GM06990 (cell line): ENCODE data around the gene YTHDF2.

Experiments used
- DNase-seq: peaks from one replicate; pipeline ENCODE4 v3.0.0-alpha.2; 2011; ENCODE audit not compliant: insufficient read length; ENCODE audit errors: extremely low read depth
- H3K27me3 ChIP-seq: replicated peaks from 2 replicates; pipeline ENCODE4 v1.6.0; 2011; ENCODE audit warnings: low read length; ENCODE audit not compliant: control insufficient read depth, insufficient read depth
- H3K36me3 ChIP-seq: 2 replicates; pipeline ENCODE4 v1.5.1; 2011; ENCODE audit warnings: low read length; ENCODE audit not compliant: control insufficient read depth, insufficient read depth
- H3K4me3 ChIP-seq: replicated peaks from 2 replicates; pipeline ENCODE4 v1.5.1; 2011; ENCODE audit warnings: low read depth, mild to moderate bottlenecking, control low read depth, low read length
- TF ChIP-seq, protein P1 (sequence below): IDR thresholded peaks from 2 replicates; pipeline ENCODE4 v1.5.1; 2011; ENCODE audit warnings: low read length, control low read depth, mild to moderate bottlenecking, inconsistent platforms; ENCODE audit not compliant: insufficient read depth, poor library complexity, severe bottlenecking

The YTHDF2 gene

DNA sequence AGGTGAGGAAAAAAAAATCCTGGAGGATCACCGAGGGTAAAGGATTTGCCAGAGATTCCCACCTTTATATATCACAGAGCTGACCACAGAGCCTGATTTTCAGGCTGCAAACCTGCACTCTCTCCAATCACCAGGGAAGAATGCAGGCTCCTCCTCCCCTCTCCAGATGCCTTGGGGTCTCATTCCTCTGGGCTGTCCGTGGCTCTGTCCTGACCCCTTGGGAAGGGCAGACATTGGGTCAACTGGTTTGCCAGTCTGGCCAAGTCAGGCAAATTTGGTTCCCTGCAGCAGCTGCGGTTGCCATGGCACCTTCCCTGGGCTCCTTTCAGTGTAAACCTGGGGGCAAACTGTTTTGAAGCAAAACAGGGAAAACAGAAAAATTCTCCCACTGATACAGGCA lies 63.6 kb downstream of the YTHDF2 start:
- no peaks in the 10 kb centered on the region for H3K27me3 ChIP-seq
- no peak overlapping the region for H3K4me3 ChIP-seq
- no peak for DNase-seq
- H3K36me3 ChIP-seq: no peaks in the 10 kb centered on the region
- TF ChIP-seq, protein P1, sequence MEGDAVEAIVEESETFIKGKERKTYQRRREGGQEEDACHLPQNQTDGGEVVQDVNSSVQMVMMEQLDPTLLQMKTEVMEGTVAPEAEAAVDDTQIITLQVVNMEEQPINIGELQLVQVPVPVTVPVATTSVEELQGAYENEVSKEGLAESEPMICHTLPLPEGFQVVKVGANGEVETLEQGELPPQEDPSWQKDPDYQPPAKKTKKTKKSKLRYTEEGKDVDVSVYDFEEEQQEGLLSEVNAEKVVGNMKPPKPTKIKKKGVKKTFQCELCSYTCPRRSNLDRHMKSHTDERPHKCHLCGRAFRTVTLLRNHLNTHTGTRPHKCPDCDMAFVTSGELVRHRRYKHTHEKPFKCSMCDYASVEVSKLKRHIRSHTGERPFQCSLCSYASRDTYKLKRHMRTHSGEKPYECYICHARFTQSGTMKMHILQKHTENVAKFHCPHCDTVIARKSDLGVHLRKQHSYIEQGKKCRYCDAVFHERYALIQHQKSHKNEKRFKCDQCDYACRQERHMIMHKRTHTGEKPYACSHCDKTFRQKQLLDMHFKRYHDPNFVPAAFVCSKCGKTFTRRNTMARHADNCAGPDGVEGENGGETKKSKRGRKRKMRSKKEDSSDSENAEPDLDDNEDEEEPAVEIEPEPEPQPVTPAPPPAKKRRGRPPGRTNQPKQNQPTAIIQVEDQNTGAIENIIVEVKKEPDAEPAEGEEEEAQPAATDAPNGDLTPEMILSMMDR: no peak

DNA sequence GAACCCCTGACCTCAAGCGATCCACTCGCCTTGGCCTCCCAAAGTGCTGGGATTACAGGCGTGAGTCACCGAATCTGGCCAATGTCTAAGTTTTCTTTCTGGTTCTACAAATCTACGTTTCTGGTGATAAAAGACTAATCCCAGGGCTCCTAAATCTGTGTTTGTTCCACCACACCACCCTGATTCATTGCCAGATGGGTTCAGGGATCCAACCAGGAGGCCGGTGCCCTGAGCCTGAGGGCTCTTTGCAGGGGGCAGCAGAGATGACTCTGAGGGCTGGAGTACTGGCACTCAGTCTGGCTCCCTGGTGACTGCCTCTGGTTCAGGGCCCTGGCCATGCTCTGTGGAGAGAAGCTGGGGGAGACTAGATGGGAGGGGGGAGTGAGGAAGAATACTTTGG lies 64.7 kb downstream of the YTHDF2 start:
- TF ChIP-seq, protein P1: no peak
- no peaks in the 10 kb centered on the region for H3K36me3 ChIP-seq
- no peak overlapping the region for H3K4me3 ChIP-seq
- no peaks in the 10 kb centered on the region for H3K27me3 ChIP-seq
- no peak for DNase-seq

DNA sequence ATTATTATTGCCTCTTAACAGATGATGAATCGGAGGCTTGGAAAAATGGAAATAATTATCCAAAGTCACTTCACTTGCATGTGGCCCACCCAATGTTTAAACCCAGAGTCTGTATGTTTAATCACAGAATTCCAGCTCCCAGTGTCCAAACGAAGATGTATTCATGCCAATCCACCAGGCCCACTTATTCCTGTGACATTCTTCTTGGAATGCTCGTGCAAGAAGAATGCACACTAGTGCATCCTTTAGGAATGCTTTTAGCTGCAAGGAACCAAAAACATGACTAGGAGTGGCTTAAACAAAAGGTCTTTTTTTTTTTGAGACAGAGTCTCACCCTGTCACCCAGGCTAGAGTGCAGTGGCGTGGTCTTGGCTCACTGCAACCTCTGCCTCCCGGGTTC lies 66.3 kb downstream of the YTHDF2 start:
- no peak overlapping the region for H3K4me3 ChIP-seq
- H3K36me3 ChIP-seq: no peaks in the 10 kb centered on the region
- TF ChIP-seq, protein P1: no peak
- H3K27me3 ChIP-seq: peaks cover 2% of the 10 kb centered on the region; the same call in 1 of the 2 replicates
- no peak for DNase-seq

DNA sequence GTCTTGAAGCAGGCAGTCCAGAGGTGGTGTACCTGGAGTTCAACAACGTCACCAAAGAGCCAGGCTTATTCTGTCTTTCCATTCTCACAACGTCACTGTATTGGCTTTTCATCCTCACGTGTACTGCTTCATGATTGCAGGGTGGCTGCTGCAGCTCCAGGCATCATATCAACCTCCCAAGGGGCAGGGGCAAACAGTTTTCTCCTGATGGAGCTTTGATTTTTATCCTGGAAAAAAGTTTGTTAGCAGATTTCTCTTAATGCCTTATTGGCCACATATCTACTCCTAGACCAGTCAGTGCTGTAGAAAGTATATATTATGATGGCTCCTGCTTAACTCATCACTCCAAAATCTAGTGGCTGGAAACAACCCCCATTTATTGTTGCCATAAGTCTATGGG lies 66.9 kb downstream of the YTHDF2 start:
- Histone ChIP-seq H3K4me3 (no peak overlapping the region), H3K36me3 (no peaks in the 10 kb centered on the region), H3K27me3 (peaks cover 2% of the 10 kb centered on the region; the same call in 1 of the 2 replicates)
- TF ChIP-seq, protein P1: no peak
- DNase-seq: no peak

DNA sequence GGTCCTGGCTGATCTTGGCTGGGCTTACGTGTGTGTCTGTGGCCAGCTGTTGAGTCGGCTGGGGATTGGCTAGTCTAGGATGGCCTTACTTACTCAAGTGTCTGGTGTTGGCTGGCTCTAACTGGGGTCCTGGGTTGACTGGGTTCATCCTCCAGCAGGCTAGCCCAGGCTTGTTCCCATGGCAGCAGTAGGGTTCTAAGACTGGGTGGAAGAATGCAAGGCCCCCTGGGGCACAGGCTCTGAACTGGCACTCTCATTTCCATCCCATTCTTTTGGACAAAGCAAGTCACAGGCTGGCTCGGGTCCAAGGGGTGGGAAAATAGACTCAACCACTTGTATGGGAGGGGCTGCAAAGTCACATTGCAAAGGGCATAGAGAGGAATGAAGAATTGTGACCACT lies 67.3 kb downstream of the YTHDF2 start:
- Histone ChIP-seq H3K27me3 (peaks cover 2% of the 10 kb centered on the region; the same call in 1 of the 2 replicates), H3K4me3 (no peak overlapping the region), H3K36me3 (no peaks in the 10 kb centered on the region)
- TF ChIP-seq, protein P1: no peak
- no peak for DNase-seq

DNA sequence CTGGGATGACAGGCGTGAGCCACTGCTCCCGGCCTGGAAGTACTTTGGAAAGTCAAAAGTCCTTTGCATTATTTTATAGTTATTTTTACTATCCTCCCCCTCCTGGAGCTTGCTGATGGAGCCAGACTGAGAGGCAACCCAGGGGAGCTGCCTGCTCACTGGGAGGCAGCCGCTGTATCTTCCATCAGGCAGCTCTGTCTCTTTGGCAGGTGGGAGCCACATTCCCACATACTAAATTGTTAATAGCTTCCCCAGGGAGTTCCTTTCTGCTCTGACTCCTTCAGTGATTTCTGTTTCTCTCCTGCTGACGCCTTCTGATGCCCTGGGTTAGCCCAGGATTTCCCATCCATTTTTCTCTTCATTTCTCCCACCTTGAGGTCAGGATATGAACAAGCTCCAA lies 70.3 kb downstream of the YTHDF2 start:
- H3K4me3 ChIP-seq: no peak overlapping the region
- TF ChIP-seq, protein P1: no peak
- H3K36me3 ChIP-seq: no peaks in the 10 kb centered on the region
- no peak for DNase-seq
- H3K27me3 ChIP-seq: peaks cover 2% of the 10 kb centered on the region; the same call in 1 of the 2 replicates
